Neural progenitor cell (in vitro differentiated cells): ENCODE results near the gene RALGAPA2.

Source experiments
- CTCF ChIP-seq: fragments of 200-600 bp; sonication (generic); IDR thresholded peaks from 2 replicates; pipeline ENCODE4 v1.5.1; 2017; ENCODE audit warnings: antibody characterized with exemption, mild to moderate bottlenecking
- EZH2 ChIP-seq: fragments of 200-600 bp; sonication (generic); IDR thresholded peaks from 2 replicates; pipeline ENCODE4 v1.6.1; 2017; ENCODE audit warnings: antibody characterized with exemption, mild to moderate bottlenecking, moderate library complexity
- EZH2phosphoT487 ChIP-seq: fragments of 200-600 bp; sonication (generic); IDR thresholded peaks from 2 replicates; pipeline ENCODE4 v1.6.1; 2017; ENCODE audit warnings: antibody characterized with exemption

GRCh38 chr20:20557406-20557805, 155.0 kb downstream of the RALGAPA2 start:
- TF ChIP-seq EZH2phosphoT487, result no peak
- no peak for TF ChIP-seq CTCF
- TF ChIP-seq EZH2, result no peak
